KMS-11 (cell line): ENCODE results near the gene RBFOX1.

ENCODE experiments used
- H2AFZ ChIP-seq: fragments of 200-600 bp; sonication (generic); 2 replicates; pipeline ENCODE4 v1.6.1; 2016; ENCODE audit warnings: antibody characterized with exemption, mixed run types, low read depth
- H3K27ac ChIP-seq: fragments of 200-600 bp; sonication (generic); 2 replicates; pipeline ENCODE4 v1.6.1; 2016; ENCODE audit warnings: mild to moderate bottlenecking, mixed run types
- H3K27me3 ChIP-seq: fragments of 200-600 bp; sonication (generic); 2 replicates; pipeline ENCODE4 v1.6.1; 2017; ENCODE audit warnings: mild to moderate bottlenecking, low read depth, mixed run types, moderate library complexity; ENCODE audit not compliant: insufficient read depth
- H3K36me3 ChIP-seq: fragments of 200-600 bp; sonication (generic); 2 replicates; pipeline ENCODE4 v1.6.1; 2017; ENCODE audit warnings: mild to moderate bottlenecking, mixed run types; ENCODE audit not compliant: insufficient read depth
- H3K4me1 ChIP-seq: fragments of 200-600 bp; sonication (generic); 2 replicates; pipeline ENCODE4 v1.6.1; 2016; ENCODE audit warnings: mild to moderate bottlenecking, low read depth, mixed run types; ENCODE audit not compliant: poor library complexity, severe bottlenecking
- H3K4me2 ChIP-seq: fragments of 200-600 bp; sonication (generic); 2 replicates; pipeline ENCODE4 v1.7.0; 2016; ENCODE audit warnings: mild to moderate bottlenecking, mixed run types
- H3K4me3 ChIP-seq: fragments of 200-600 bp; sonication (generic); IDR thresholded peaks from 2 replicates; pipeline ENCODE4 v1.6.1; 2017; ENCODE audit warnings: low read depth, low read length, mixed read lengths; ENCODE audit not compliant: insufficient read depth
- H3K79me2 ChIP-seq: fragments of 200-600 bp; sonication (generic); 2 replicates; pipeline ENCODE4 v1.6.1; 2016; ENCODE audit warnings: low read depth, mixed run types; ENCODE audit not compliant: insufficient read depth
- H3K9ac ChIP-seq: fragments of 200-600 bp; sonication (generic); 2 replicates; pipeline ENCODE4 v1.6.1; 2016; ENCODE audit warnings: mild to moderate bottlenecking, mixed run types
- H4K20me1 ChIP-seq: fragments of 200-600 bp; sonication (generic); 2 replicates; pipeline ENCODE4 v1.6.1; 2016; ENCODE audit warnings: mild to moderate bottlenecking, mixed run types; ENCODE audit not compliant: insufficient read depth
- CTCF ChIP-seq: fragments of 200-600 bp; sonication (generic); conservative IDR thresholded peaks from 2 replicates; pipeline ENCODE4 v1.6.1; 2017; ENCODE audit warnings: low read depth, mild to moderate bottlenecking, antibody characterized with exemption, low read length, moderate library complexity, mixed read lengths

Gene RBFOX1

DNA sequence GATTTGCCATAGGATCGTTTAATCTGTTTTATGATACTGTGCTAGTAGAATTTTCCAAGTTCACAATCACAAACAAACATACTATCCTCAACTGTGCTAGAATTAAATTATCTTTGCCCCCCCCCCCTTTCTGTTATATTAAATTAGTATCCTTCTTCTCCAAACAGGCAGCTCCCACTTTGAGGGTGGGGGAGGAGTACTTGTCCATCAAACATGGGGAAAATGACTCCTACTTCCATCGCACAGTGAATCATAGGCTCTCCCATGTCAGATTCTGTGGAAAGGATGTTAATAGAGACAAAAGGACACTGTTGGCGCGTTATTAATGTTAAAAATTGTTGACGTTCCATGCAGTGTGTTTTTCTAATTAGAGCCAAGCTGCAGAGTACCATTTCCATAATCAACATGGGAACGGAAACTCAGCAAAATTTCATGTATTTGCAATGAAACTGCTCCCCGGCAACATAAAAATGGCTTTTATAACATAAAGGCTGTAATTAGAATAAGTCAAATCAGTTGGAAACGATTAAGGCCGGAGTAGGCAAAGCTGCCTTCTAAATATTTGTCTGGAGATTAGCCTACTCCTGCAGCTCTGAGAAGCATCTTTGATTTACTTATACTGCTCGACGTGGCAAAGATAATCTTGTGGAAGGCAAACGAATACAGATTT lies 104.6 kb downstream of the RBFOX1 start:
- no peaks in the 10 kb centered on the region for H3K79me2 ChIP-seq
- H3K27me3 ChIP-seq = no peaks in the 10 kb centered on the region
- no peak overlapping the region for H3K4me2 ChIP-seq
- H4K20me1 ChIP-seq = no peaks in the 10 kb centered on the region
- TF ChIP-seq CTCF = no peak
- H2AFZ ChIP-seq = no peak overlapping the region
- no peaks in the 10 kb centered on the region for H3K36me3 ChIP-seq
- no peak overlapping the region for H3K9ac ChIP-seq
- no peak overlapping the region for H3K27ac ChIP-seq
- no peak overlapping the region for H3K4me3 ChIP-seq
- H3K4me1 ChIP-seq = no peaks in the 10 kb centered on the region

- Histone ChIP-seq H3K4me3 (no peak overlapping the region), H3K27ac (no peak overlapping the region), H4K20me1 (no peaks in the 10 kb centered on the region), H3K27me3 (no peaks in the 10 kb centered on the region), H3K9ac (no peak overlapping the region), H3K4me2 (no peak overlapping the region), H3K4me1 (no peaks in the 10 kb centered on the region), H3K79me2 (no peaks in the 10 kb centered on the region), H3K36me3 (no peaks in the 10 kb centered on the region), H2AFZ (no peak overlapping the region)
- no peak for TF ChIP-seq CTCF
These were observed 105.2 kb downstream of the RBFOX1 start for GRCh38 chr16:7437843-7438242.

DNA sequence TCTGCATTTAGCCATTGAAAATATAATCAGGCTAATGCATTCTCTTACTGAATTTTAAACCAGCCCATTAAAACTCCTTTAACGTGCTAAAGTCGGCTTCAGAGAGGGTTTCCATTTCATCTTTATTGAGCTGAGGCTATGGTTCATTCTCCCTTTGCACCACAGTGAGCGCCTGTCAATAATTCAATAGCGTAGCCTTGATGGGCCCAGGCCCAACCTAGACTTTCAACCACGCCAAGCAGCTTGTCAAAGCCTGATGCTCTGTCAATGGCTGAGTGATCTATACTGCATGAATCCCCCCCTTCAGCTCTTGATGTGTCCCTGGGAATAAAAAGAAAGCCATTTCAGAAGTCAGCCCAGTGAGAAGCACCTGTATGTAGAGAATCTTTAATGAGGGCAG lies 106.0 kb downstream of the RBFOX1 start:
- Histone ChIP-seq H3K9ac (no peak overlapping the region), H3K27me3 (no peaks in the 10 kb centered on the region), H4K20me1 (no peaks in the 10 kb centered on the region), H3K4me2 (no peak overlapping the region), H3K27ac (no peak overlapping the region), H2AFZ (no peak overlapping the region), H3K36me3 (no peaks in the 10 kb centered on the region), H3K79me2 (no peaks in the 10 kb centered on the region), H3K4me3 (no peak overlapping the region), H3K4me1 (no peaks in the 10 kb centered on the region)
- no peak for TF ChIP-seq CTCF

- no peaks in the 10 kb centered on the region for H4K20me1 ChIP-seq
- H3K27ac ChIP-seq = no peak overlapping the region
- H3K79me2 ChIP-seq = no peaks in the 10 kb centered on the region
- no peak overlapping the region for H3K4me3 ChIP-seq
- H3K36me3 ChIP-seq = no peaks in the 10 kb centered on the region
- no peaks in the 10 kb centered on the region for H3K27me3 ChIP-seq
- H2AFZ ChIP-seq = no peak overlapping the region
- H3K9ac ChIP-seq = no peak overlapping the region
- H3K4me2 ChIP-seq = no peak overlapping the region
- H3K4me1 ChIP-seq = no peaks in the 10 kb centered on the region
- TF ChIP-seq CTCF = no peak
These were observed 106.9 kb downstream of the RBFOX1 start for GRCh38 chr16:7439518-7439917.
